ENCODE measurements around the gene SNCB.

SNCB gene

GRCh38 chr5:176670449-176670848 lies 40.1 kb upstream of the SNCB start:
- Histone ChIP-seq H3K4me3 (ENCODE audit: low read depth, low read length) (no peak overlapping the region), H3K27me3 (replicated peaks) (peaks cover 29% of the 10 kb centered on the region), H3K27ac (no peak overlapping the region), H3K36me3 (replicated peaks) (no peaks in the 10 kb centered on the region)
- in situ Hi-C loops (cut with HindIII; ENCODE audit: low pct_ligation_motif_present, low sequenced_read_pairs) = no loop called here
- no peak for DNase-seq
- no peak for TF ChIP-seq CTCF (IDR thresholded peaks at IDR 0.05; ENCODE audit: low read depth, low read length, missing control alignments)

GRCh38 chr5:176667637-176668036 lies 37.3 kb upstream of the SNCB start:
- TF ChIP-seq CTCF (IDR thresholded peaks at IDR 0.05; ENCODE audit: low read depth, low read length, missing control alignments) = no peak
- in situ Hi-C loops (cut with HindIII; ENCODE audit: low pct_ligation_motif_present, low sequenced_read_pairs) = no loop called here
- peaks cover 51% of the 10 kb centered on the region for H3K27me3 ChIP-seq (replicated peaks)
- no peak for DNase-seq
- H3K27ac ChIP-seq = no peak overlapping the region
- H3K36me3 ChIP-seq (replicated peaks) = no peaks in the 10 kb centered on the region
- H3K4me3 ChIP-seq (ENCODE audit: low read depth, low read length) = no peak overlapping the region

GRCh38 chr5:176665517-176665916 lies 35.2 kb upstream of the SNCB start:
- in situ Hi-C loops (cut with HindIII; ENCODE audit: low pct_ligation_motif_present, low sequenced_read_pairs) = no loop called here
- TF ChIP-seq CTCF (IDR thresholded peaks at IDR 0.05; ENCODE audit: low read depth, low read length, missing control alignments) = no peak
- no peak overlapping the region for H3K27ac ChIP-seq
- peaks cover 52% of the 10 kb centered on the region for H3K27me3 ChIP-seq (replicated peaks)
- H3K36me3 ChIP-seq (replicated peaks) = no peaks in the 10 kb centered on the region
- no peak for DNase-seq
- no peak overlapping the region for H3K4me3 ChIP-seq (ENCODE audit: low read depth, low read length)

- Histone ChIP-seq H3K27me3 (replicated peaks) (peaks cover 45% of the 10 kb centered on the region), H3K27ac (no peak overlapping the region), H3K36me3 (replicated peaks) (no peaks in the 10 kb centered on the region), H3K4me3 (ENCODE audit: low read depth, low read length) (no peak overlapping the region)
- DNase-seq = no peak
- no peak for TF ChIP-seq CTCF (IDR thresholded peaks at IDR 0.05; ENCODE audit: low read depth, low read length, missing control alignments)
- in situ Hi-C loops (cut with HindIII; ENCODE audit: low pct_ligation_motif_present, low sequenced_read_pairs) = no loop called here
Observed at GRCh38 chr5:176664886-176665285, 34.6 kb upstream of the SNCB start.

- H3K27me3 ChIP-seq (replicated peaks) = peaks cover 41% of the 10 kb centered on the region
- in situ Hi-C loops (cut with HindIII; ENCODE audit: low pct_ligation_motif_present, low sequenced_read_pairs) = no loop called here
- H3K27ac ChIP-seq = no peak overlapping the region
Observed at GRCh38 chr5:176664479-176664878, 34.1 kb upstream of the SNCB start.

More at GRCh38 chr5:176664479-176664878, 34.1 kb upstream of the SNCB start:
- Histone ChIP-seq H3K4me3 (ENCODE audit: low read depth, low read length) (no peak overlapping the region), H3K36me3 (replicated peaks) (no peaks in the 10 kb centered on the region)
- TF ChIP-seq CTCF (IDR thresholded peaks at IDR 0.05; ENCODE audit: low read depth, low read length, missing control alignments) = no peak
- no peak for DNase-seq
